Endothelial cell of hepatic sinusoid (primary cell): Measurements from ENCODE around the gene NR1D2.

Source experiments
- in situ Hi-C: cut with HindIII; loops from 2 replicates; pipeline ENCODE4 v1.10.0; 2017; ENCODE audit warnings: low sequenced_read_pairs

NR1D2 gene

DNA sequence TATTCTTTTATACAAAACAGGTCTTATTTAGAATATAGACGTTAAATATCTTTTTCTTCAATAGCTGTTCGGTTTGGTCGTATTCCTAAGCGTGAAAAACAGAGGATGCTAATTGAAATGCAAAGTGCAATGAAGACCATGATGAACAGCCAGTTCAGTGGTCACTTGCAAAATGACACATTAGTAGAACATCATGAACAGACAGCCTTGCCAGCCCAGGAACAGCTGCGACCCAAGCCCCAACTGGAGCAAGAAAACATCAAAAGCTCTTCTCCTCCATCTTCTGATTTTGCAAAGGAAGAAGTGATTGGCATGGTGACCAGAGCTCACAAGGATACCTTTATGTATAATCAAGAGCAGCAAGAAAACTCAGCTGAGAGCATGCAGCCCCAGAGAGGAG lies 16.8 kb downstream of the NR1D2 start:
- in situ Hi-C loops = no loop called here

DNA sequence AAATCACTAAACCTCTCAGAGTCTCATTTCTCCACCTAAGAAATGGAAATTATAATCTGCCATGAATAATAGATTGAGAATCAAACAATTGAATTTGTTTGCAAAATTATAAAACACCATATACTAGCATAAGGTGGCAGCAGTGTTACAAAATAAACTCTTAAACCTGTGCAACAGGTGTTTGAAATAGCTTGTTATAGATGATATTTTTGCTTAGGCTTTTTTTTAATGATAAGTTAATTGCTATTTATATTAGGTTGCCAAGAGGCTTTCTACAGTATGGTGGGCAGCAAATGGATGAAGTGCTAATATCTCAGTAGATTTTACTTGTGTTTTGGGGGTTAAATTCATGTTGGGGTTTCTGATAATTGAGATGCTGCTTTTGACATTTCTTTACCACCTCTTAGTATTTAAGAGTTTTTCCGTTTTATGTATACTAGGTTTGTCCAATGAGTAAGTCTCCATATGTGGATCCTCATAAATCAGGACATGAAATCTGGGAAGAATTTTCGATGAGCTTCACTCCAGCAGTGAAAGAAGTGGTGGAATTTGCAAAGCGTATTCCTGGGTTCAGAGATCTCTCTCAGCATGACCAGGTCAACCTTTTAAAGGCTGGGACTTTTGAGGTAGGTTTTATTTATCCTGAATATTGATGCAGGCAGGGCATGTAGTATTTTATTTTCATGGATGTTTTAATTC lies 19.6 kb downstream of the NR1D2 start:
- in situ Hi-C loops = no loop called here

DNA sequence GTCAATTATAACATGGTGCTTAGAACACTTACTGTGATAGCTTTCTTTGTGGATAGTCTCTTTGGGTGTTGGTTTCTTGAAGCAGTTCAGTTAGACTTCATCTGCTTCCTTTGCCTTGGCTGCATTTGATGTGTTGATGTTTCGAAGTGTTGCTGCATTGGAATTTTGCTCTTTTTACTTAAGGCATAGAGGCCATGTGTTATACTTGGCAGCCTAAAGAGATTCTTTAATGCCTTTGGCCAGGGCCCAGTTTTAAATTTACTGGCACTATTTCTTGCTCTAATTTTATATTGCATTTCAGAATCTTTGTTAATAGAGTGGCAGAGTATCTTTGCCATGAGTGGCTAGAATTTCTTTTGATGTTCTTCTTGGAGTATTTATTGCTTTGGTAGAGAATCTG lies 21.2 kb downstream of the NR1D2 start:
- in situ Hi-C loops = no loop called here

DNA sequence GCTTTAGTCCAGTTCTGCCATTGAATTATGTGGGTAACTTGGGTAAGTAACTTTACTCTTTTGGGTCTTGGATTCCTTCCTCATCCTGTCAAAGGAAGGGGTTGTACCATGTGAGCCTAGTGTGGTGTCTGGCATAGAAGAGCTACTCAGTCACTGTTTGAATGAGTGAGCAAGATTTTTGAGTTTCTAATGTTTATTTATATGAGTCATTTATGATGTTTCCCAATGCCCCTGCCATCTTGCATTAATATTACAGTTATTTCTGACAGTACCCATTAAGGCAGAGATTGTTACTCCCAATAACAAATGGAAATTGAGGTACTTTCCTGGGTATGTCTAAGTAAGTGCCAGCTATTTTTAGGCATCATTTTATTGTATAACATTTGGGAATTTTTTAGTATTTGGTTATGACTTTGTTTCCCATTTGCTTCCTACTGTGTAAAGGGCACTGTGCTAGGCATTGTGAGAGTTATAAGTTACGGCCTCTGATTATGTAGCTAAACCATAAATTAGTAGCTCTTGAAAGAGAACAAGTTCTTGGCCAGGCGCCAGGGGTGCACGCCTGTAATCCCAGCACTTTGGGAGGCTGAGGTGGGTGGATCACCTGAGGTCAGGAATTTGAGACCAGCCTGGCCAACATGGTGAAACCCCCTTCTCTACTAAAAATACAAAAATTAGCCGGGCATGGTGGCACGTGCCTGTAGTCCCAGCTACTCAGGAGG lies 23.5 kb downstream of the NR1D2 start:
- in situ Hi-C loops = no loop called here

DNA sequence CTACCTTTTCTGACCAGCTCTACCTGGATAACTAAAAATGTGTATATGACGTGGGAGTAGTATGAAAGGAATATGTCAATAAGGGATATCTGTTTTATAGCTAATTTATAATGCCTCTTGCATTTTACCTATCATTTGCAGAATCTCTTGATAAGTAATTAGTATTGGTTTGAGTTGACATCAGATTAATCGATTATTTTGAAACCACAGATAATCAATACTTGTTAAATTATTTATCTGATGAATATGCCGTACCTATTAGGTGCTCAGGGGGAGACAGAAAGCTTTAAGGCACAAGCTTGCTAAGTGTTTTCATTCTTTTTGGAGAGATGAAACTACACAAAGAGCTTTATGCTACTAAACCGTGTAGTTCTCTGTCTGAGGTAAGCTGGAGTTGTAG lies 24.3 kb downstream of the NR1D2 start:
- in situ Hi-C loops = no loop called here

DNA sequence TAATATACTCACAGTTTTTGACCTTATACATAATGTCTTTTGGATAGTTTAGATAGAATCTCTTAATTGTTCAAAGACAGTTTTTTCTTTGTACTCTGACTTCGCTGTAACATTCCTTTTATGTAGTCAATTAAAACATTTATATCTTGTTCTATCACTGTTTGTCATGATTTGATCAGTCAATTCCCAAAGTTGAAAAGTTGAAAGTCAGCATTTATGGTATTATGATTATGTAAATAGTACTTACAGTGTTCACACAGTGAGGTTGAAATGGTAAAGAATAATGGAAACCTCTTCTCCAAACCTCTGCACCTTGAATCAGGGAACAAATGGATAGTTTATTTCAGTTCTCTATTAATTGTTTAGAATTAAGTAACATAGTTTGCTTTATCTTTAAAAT lies 26.6 kb downstream of the NR1D2 start:
- in situ Hi-C loops = no loop called here

DNA sequence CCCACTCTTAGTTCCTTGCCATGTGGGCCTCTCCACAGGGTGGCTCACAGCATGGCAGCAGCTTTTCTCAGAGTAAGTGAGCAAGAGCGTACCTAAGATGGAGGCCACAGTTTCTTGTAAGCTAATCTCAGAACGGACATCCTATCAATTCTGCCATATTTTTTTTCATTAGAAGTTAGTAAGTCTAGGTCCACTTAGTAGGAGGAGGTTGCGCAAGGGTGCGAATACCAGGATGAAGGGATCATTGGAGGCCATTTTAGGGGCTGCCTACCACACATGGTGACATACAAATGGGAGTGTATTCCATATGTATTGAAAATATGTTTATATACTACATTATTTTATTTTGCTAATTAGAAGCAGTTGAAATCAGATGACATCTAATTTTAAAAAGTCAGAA lies 31.5 kb downstream of the NR1D2 start:
- in situ Hi-C loops = no loop called here

DNA sequence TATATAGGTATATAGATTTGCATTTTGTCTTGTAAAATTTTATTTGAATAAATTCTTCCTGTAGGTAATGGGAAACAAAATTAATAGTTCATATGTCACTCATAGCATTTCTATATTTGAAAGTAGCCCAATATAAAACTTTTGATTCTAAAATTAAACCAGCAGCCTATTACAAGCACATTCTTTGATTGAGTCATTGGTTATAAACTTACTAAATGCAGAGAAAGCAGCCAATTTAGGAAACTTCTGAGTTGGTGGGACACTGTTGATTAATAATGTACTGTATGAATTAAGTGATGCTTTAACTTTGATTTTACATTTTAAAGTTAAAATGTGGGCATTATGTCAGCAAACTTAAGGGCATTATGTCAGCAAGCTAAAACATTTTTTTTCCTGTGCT lies 34.5 kb downstream of the NR1D2 start:
- in situ Hi-C loops = no loop called here

DNA sequence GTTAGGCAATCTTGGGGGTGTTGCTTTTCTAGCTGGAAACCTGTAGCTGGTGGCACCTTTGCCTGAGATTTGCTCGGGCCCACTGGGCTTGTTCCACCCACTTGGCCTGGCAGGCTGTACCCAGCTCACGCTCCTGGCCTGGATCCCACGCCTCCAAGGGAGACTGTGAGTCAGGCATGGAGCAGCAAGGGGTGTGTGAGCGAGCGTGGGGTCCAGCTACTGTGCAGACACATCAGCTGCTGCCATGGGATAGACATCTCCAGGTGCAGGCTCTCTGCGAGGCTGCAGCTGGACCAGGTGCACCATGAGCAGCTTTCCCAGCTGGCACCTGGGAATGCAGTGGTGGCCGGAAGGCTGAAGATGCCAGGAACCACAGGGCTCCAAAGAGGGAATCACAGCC lies 36.0 kb downstream of the NR1D2 start:
- in situ Hi-C loops = no loop called here

DNA sequence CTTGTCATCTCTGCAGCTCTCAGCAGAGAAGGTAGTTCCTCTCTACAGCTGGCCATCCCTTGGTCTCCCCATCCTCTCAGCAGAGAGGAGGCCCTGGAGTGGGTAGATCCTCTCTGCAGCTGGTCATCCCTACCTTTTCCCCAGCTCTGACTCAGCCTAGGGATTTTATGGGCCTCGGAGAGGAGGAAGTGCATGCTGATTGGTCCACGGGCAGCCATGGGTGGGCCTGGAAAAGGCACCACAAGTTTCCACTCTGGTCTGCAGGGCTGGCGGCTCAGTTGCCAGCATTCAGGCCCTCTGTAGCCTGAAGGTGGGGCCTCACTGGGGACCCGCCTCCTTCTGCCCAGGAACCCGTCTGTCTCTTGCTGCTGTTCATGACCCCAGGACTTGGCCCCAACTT lies 36.9 kb downstream of the NR1D2 start:
- in situ Hi-C loops = no loop called here

DNA sequence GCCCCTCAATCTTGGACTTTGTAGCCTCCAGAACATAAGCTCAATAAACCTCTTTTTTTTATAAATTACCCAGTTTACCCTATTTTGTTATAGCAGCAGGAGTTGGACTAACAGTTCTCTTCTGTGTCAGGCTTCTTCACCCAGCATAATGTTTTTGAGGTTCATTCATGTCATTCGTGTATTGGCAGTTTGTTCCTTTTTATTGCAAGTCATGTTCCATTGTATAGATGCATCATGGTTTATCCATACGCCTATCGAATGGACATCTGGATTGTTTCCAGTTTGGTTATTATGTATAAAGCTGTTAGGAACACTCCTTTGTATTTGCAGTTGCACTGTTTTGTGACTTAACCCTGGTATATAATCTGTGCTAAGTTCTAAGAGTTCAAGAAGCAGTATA lies 39.8 kb downstream of the NR1D2 start:
- in situ Hi-C loops = no loop called here

DNA sequence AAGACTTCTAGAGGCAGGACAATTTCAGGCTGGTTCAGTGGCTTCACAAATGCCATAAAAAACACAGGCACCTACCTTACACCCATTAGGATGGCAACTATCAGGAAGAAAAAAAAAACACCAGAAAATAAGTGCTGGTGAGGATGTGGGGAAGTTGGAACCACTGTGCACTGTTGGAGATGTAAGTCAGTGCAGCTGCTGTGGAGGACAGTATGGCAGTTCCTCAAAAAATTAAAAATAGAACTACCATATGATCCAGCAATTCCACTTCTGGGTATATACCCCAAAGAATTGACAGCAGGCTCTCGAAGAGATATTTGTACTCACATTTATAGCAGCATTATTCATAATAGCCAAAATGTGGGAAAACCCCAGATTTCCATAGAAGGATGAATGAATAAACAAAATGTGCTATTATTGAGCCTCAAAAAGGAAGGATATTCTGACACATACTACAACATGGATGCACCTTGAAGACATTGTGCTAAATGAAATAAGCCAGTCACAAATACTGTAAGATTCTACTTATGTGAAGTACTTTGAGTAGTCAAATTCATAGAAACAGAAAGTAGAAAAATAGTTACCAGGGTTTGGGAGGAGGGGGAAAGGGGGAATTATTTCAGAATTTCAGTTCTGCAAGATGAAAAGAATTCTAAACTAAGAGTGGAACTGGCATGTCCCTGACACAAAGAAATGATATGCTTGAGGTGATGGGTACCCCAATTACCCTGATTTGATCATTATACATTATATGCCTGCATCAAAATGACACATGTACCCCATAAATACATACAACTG lies 40.9 kb downstream of the NR1D2 start:
- in situ Hi-C loops = no loop called here

DNA sequence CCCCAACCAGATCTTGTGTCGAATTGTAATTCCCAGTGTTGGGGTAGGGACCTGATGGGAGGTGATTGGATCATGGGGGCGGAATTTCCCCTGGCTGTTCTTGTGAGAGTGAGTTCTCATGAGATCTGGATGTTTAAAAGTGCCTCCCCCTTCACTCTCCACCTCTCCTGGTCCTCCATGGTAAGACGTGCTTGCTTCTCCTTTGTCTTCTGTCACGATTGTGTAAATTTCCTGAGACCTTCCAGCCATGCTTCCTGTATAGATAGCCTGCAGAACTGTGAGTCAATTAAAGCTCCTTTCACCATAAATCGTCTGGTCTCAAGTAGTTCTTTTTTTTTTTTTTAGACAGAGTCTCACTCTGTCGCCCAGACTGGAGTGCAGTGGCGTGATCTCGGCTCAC lies 42.3 kb downstream of the NR1D2 start:
- in situ Hi-C loops = no loop called here

DNA sequence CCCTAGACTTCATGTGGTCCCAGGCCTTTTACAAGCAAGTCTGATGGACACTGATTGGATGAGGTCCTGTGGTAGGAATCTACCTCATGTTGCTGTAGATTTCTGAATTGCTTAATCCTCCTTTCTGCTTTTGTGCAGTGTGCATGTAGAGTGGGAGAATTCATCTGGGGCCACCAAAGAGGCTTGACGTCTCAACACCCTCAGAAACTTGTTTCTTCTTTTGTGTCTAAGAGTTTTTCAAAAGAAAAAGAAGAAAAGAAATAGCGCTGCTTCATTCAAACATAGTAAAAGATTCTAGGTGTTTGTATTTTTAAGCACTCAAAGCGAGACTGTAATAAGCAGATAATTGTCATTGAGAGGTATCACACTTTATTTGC lies 46.2 kb downstream of the NR1D2 start:
- in situ Hi-C loops = no loop called here

DNA sequence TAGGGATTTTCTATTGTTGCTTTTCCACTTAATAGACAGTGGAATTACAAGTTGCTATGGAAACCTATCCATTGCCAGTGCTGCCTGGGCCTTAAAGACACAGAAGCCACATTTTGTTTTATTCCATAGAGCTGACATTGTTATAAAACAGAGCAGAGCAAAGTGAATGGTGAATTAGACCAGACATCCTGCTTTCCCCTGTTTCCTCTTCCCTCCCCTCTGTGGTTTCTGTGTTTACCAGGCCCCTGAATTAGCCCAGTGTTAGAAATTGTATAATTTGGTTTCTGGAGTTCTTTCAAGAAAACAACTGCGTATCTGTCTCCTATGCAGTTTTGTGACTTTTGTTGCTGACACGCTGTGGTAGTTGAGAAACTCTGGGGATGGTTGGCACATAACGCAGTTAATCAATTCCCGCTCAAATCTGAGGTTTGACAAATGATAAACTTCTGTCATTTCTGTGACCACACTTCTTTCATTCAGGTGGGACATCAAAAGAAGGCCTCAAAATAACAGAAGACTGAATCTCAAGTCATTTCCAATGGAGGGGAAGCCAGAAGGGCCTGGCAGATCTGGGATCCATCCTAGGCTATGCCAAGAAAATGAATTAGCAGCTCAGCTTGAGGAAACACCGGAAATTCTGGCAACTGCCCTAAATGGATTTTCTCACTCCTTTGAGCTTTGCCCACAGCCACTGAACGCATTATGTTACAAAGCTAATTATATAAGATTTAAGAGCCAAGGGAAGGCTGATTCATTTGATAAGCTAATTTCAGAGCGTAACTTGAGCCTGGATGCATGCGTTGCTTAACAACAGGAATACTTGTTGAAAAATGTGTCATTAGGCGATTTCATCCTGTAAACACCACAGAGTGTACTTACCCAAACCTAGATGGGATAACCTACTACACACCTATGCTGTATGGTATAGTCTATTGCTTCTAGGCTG lies 46.9 kb downstream of the NR1D2 start:
- in situ Hi-C loops = no loop called here

DNA sequence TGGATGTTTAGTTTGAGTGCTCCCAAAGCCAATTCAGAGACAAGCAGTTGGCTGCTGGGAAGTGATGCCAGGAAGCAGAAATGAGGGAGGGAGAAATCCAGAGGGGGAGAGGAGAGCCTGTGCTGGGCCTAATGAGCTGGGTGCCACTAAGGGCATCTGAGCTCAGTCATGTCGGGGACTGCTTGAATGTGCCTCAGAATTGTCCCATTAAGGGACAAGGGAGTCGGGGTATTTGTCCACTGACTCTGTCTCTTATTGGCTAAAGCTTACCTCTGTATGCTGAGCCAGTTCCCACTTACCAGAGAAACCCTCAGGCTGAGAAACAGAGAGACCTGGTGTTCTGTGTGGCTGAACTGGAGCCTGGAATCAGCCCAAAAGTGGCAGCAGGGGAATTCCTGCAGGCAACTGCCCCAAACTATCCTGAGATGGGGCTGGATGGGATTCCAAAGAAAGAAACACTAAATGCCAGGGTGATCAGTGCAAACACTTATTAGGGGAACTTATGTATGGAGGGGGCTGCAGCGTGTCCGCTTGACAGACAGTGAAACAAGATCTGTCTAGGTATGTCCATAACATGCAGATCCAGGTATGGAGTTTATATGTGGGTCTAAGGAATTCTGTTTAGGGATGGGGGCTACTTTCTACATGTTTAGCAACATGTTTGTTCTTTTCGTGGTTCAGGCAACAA lies 48.6 kb downstream of the NR1D2 start:
- in situ Hi-C loops = no loop called here

DNA sequence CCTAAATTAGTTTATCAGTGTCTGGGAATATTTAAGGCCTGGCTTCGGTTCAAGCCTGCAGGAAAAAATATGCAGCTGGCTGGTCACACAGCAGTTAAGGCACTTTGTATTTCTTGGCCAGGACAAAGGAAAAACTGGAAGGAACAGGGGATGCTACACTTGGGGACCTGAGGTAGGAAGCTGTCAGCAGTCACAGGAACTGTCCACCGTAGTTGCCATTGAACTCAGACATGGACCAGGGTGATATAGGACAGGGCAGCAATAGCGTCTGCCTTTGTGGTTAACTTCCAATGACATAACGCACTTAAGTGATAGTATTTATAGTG lies 49.1 kb downstream of the NR1D2 start:
- in situ Hi-C loops = no loop called here

DNA sequence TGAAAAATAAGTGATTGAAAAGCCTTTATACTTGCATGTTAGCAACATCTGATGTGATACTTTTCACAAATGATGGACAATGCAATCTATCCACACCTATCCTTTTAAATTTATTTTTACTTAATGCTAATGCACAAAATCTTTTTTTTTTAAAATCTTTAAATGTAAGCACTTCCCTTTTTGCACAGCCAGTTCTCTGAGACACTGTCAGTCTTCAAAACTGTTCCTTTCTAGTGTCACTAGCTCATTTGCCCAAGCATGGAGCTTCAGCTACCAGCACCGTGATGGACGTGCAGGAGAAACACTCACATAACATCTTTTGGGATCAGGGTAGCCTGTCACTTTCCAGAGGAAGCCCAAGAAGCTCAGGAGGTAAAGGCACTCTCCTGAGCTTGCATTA lies 50.1 kb downstream of the NR1D2 start:
- in situ Hi-C loops = loop anchor here (5.0 kb wide), 1 partner anchor 237 kb away; no protein-coding TSS in a partner anchor

DNA sequence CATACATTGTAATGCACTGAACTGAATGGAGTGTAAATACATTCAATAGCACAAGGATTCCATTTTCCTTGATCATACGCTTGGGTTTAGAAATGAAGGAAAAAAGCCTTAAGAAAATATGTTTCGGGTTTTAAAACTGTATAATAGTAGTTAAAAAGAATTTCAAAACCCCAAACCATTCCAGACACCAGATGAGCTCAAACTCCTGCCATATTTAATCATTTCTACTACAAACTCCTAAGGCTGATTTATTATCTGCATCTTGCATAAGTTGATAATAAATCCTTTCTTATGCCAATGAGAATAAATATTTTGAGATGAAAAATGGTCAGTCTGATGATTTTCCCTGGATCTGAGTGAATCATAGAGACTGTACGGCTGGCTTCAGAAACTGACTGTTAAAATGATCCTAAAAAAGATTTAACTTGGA lies 51.0 kb downstream of the NR1D2 start:
- in situ Hi-C loops = loop anchor here (5.0 kb wide), 1 partner anchor 236 kb away; no protein-coding TSS in a partner anchor

DNA sequence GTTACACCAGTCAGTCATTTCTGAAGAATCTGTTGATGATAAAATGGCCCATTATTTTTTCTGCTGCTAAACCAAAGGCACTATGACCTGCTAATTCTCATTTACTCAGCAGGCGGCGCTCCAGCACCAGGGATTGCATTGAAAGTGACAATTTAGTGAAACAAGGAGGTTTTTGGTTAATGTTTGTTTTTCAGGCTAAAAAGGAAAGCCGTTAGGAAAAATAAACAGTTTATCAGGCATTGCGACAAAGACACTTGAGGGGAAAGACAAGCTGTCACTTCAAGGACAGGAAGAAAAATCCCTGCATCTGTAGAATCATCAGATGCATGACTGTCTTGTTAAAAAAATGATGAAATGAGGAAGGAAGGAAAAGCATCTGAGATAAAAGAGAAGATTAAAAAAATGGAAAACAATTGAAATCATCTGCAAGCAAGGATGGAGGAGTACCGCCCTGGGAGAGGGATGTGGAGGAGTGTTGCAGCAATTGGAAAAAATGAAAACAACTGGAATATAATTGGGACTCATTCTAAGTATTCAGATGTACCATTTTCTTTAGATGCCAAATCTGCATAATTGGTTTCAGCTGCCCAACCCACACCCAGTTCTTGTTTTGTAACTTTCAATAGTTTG lies 54.0 kb downstream of the NR1D2 start:
- in situ Hi-C loops = loop anchor here (5.0 kb wide), 1 partner anchor 233 kb away; no protein-coding TSS in a partner anchor
